NAMALWA (cell line): ENCODE measurements around the gene SHD.
"Not testable (repeated sequence)": the region's sequence is repeated elsewhere in the genome, so short reads cannot be mapped to it uniquely, and the experiment has no call there.

Source experiments
- DNase-seq: peaks from one replicate; pipeline ENCODE4 v3.0.0-alpha.2; 2015; ENCODE audit warnings: low spot score

Gene SHD

GRCh38 chr19:4278419-4279266, at the start of gene SHD:
SHD (plus strand) TSS chr19:4279266; CDS start chr19:4280064, 798 bp downstream.
- DNase-seq = no peak

- not testable (repeated sequence) for DNase-seq
These were observed 48.8 kb upstream of the SHD start for GRCh38 chr19:4230237-4230636.

GRCh38 chr19:4231521-4231920, 47.5 kb upstream of the SHD start:
- DNase-seq = not testable (repeated sequence)

DNA sequence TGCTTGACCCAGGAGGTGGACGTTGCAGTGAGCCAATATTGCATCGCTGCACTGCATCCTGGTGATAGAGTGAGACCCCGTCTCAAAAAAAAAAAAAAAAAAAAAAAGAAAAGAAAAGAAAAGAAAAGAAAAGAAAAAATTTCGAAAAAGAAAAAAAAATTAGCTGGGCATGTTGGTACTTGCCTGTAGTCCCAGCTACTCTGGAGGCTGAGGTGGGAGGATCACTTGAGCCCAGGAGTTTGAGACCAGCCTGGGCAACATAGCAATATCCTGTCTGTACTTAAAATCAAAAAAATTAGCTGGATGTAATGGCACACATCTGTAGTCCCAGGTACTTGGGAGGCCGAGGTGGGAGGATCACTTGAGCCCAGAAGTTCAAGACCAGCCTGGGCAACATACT, 46.9 kb upstream of the SHD start:
- not testable (repeated sequence) for DNase-seq

- DNase-seq = no peak
These were observed 46.3 kb upstream of the SHD start for GRCh38 chr19:4232614-4233281.

- DNase-seq = peak; percentile 81
These were observed 45.7 kb upstream of the SHD start for GRCh38 chr19:4233282-4233853.

DNA sequence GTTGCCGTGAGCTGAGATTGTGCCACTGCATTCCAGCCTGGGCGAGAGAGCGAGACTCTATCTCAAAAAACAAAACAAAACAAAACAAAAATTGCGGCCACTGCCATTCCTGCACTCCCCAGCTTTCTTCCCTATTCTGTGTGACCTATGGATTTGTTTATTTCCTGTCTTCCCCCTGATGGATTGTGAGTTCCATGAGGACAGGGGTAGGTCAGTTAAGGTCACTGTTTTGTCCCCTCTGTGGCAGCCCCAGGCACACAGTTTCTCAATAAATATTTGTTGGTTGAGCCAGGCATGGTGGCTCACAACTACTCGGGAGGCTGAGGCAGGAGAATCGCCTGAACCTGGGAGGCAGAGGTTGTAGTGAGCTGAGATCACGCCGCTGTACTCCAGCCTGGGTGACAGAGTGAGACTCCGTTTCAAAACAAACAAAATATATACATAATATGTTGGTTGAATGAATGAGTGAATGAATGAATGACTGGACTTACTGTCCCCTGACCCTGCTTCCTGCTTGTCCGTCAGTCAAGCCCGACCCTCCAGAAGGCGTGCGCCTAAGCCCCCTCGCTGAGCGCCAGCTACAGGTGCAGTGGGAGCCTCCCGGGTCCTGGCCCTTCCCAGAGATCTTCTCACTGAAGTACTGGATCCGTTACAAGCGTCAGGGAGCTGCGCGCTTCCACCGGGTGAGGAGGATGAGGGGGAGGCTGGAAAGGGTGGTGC, 44.8 kb upstream of the SHD start:
- no peak for DNase-seq

GRCh38 chr19:4234862-4235201, 44.2 kb upstream of the SHD start:
- DNase-seq = no peak

- not testable (repeated sequence) for DNase-seq
These were observed 41.6 kb upstream of the SHD start for GRCh38 chr19:4237510-4237909.

DNA sequence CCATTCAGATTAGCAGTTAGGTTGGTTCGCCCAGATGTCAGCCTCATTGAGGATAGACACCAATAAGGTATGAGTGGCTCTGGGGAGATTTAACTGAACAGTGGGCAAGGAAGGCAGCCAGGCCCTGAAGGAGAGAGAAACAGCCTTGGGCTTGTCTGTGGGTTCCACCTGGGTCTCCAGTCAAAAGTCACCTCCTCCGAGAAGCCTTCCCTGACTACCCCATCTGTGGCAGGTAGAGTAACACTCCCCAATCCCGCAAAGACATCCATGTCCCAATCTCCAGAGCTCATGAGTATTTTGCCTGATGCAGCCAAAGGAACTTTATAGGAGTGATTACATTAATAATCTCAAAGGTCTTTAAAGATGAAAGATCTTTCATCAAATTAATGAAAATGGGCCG, 40.2 kb upstream of the SHD start:
- DNase-seq = no peak

- DNase-seq = no peak
These were observed 37.1 kb upstream of the SHD start for GRCh38 chr19:4241824-4242430.

DNA sequence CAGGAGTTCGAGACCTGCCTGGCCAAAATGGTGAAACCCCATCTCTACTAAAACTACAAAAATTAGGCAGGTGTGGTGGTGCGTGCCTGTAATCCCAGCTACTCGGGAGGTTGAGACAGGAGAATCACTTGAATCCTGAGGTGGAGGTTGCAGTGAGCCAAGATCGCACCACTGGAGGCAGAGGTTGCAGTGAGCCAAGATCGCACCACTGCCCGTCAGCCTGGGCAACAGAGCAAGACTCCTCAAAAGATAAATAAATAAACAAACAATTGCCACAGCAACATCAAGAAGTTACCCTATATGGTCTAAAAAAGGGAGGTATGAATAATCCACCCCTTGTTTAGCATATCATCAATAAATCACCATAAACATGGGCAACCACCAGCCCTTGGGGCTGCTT, 33.1 kb upstream of the SHD start:
- peak; percentile 38 for DNase-seq

DNA sequence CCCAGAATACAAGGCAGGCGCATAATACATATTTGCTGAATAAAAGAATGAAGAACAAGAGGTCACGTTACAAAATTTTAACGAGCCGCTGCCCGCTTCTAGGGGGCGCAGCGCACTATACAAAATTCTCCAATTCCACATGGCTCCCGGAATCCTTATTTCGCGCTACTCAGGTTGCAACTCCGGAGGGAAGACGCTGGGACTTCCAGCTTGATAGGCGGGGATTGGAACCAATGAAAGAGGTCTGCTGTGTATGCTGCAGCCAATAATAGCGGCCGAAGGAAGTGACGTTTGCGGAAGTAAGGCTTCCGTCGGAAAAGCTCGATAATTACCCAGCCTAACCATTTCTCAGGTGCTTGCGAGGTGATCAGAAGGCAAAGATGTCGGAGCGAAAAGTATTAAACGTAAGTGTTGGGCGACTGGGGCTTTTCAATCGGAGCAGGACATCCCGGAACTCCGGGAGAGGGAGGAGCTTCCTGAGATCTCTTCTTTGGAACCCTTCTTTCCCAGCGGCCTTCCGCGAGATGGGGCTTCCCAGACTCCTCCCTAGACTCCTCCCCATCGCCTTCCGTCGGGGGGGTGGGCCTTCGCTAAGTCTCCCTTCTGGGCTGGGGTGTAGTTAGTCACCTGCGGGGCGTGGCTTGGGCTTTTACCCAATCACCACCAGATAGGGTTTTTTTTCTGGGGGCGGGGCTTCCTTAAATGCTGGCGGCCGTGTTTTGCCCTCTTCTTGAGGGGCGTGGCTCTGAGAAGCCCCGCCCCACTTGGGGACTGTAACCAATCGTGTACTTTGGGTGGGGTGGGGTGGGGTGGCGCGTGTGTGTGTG, 32.1 kb upstream of the SHD start, which contains the start of gene YJU2:
Gene YJU2, plus strand, starts transcription at position 314 of the 827 bp plus-strand sequence. Its CDS starts 67 bp downstream, at position 381.
- peak; percentile 100 for DNase-seq

DNA sequence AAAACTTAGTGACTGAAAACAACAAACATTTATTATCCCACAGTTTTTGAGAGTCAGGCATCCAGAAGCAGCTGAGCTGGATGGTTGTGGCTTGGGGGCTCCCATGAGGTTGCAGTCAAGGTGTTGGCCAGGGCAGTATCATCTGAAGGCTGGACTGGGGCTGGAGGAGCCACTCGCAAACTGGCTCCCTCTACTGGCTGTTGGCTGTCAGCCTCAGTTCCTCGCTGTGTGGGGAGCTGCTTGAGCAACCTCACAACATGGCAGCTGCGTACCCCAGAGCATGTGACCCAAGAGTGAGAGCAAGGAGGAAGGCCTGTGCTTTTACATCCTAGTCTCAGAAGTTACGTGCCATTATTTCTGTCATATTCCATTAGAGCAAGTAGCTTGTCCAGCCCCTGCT, 22.5 kb upstream of the SHD start:
- peak; percentile 54 for DNase-seq

DNA sequence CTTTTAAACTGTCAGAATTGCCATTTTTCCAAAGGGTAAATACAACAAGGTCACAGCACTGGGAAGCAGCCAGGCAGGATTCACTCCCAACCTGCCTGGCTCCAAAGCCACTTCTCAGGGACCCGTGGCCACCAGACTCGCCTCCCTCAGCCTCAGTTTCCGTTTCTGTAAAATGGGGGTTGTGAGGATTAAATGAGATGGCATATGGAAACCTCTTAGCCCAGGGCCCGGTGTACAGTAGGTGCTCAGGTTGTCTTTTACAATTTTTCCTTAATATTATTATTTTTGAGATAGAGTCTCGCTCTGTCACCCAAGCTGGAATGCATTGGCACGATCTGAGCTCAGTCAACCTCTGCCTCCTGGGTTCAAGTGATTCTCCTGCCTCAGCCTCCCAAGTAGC, 22.0 kb upstream of the SHD start:
- DNase-seq = no peak

GRCh38 chr19:4258181-4258580, 20.9 kb upstream of the SHD start:
- DNase-seq = no peak

DNA sequence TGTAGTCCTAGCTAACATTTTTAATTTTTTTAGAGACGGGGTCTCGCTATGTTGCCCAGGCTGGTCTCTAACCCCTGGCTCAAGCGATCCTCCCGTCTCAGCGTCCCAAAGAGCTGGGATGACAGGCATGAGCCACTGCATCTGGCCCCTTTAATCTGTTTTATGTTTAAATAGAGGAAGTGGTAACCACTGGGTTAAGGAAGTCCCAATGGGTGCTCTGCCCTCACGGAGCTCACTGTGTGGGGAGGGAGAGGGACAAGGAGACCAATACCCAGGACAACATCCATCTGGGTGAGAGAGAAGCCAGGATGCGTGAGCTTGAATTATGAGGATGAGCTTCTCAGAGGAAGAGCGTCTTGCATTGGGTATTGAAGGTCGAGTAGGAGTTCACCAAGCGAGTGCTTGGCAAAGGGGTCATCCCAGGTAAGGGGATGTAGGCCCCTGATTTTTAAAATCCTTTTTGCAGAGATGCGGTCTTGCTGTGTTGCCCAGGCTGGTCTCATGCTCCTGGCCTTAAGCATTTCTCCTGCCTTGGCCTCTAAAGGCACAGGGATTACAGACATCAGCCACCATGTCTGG, 18.4 kb upstream of the SHD start:
- no peak for DNase-seq

DNA sequence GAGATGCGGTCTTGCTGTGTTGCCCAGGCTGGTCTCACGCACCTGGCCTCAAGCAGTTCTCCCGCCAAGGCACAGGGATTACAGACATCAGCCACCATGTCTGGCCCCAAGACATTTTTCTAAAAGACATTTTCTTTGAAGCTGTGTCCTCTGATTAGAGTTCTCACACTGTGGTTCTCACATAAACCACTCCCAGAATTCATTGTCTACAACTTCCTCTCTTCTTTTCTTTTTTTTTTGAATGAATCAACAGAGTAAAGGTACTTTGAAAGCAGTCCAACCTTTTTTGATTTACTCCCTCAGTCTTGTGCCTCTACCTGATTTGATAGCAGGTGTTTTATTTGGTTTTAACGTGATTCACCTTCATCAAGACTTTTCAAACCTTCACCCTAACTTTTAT, 14.3 kb upstream of the SHD start:
- no peak for DNase-seq

- DNase-seq = no peak
These were observed 12.6 kb upstream of the SHD start for GRCh38 chr19:4266253-4267000.
